GM10266 (cell line): ENCODE data around the gene IP6K2.
"Not testable (repeated sequence)": the region's sequence is repeated elsewhere in the genome, so short reads cannot be mapped to it uniquely, and the experiment has no call there.

ENCODE experiments used
- DNase-seq: peaks from one replicate; pipeline ENCODE4 v3.0.0; 2012; ENCODE audit errors: extremely low spot score
- CTCF ChIP-seq: IDR thresholded peaks from 2 replicates; pipeline ENCODE4 v1.5.1; 2012; ENCODE audit warnings: mild to moderate bottlenecking, low read depth; ENCODE audit not compliant: control insufficient read depth, insufficient read depth; ENCODE audit errors: missing control alignments

Gene IP6K2

GRCh38 chr3:48716982-48717746 lies at the start of gene IP6K2:
IP6K2 (minus strand) TSS chr3:48717221; CDS start chr3:48695291, 21,930 bp downstream.
- no peak for TF ChIP-seq CTCF
- peak; percentile 96 for DNase-seq

- DNase-seq, result no peak
- TF ChIP-seq CTCF, result no peak
Measured at GRCh38 chr3:48765376-48765775, 48.4 kb upstream of the IP6K2 start.

- no peak for DNase-seq
- TF ChIP-seq CTCF, result no peak
Measured at GRCh38 chr3:48762816-48763215, 45.8 kb upstream of the IP6K2 start.

- DNase-seq, result not testable (repeated sequence)
Measured at GRCh38 chr3:48759991-48760540, 43.0 kb upstream of the IP6K2 start.

GRCh38 chr3:48759531-48759930 lies 42.5 kb upstream of the IP6K2 start:
- DNase-seq, result not testable (repeated sequence)

- no peak for DNase-seq
- TF ChIP-seq CTCF, result no peak
Measured at GRCh38 chr3:48759071-48759470, 42.0 kb upstream of the IP6K2 start.

GRCh38 chr3:48756640-48757039 lies 39.6 kb upstream of the IP6K2 start:
- no peak for TF ChIP-seq CTCF
- no peak for DNase-seq

- no peak for DNase-seq
- no peak for TF ChIP-seq CTCF
Measured at GRCh38 chr3:48750856-48751255, 33.8 kb upstream of the IP6K2 start.
